Fibroblast of skin of left quadriceps (primary cell): ENCODE data around the gene CDS2.

Source experiments
- DNase-seq, 2 experiments: peaks; one replicate each; pipeline ENCODE4 v3.0.0-alpha.2; 2013; ENCODE audit warnings: low read depth in 2 of 2

Gene CDS2

DNA sequence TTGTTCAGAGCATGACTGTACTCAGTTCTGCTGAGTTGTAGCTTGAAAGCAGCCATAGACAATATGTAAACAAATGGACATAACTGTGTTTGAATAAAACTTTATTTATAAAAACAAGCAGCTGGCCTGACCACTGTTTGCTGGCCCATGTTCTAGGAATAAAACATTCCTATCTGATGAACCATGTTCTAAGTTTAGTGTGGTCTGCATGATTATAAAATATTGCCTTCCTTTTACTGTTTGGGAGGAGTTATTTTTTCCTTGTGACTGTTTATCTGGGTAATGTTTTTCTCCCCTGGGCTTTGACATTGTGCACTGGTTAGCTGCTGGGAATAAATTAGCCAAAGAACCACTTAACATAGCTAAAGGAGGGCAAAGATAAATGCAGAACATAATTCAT is 55.1 kb downstream of the CDS2 start:
- peak; percentile 11 to 18 for DNase-seq

DNA sequence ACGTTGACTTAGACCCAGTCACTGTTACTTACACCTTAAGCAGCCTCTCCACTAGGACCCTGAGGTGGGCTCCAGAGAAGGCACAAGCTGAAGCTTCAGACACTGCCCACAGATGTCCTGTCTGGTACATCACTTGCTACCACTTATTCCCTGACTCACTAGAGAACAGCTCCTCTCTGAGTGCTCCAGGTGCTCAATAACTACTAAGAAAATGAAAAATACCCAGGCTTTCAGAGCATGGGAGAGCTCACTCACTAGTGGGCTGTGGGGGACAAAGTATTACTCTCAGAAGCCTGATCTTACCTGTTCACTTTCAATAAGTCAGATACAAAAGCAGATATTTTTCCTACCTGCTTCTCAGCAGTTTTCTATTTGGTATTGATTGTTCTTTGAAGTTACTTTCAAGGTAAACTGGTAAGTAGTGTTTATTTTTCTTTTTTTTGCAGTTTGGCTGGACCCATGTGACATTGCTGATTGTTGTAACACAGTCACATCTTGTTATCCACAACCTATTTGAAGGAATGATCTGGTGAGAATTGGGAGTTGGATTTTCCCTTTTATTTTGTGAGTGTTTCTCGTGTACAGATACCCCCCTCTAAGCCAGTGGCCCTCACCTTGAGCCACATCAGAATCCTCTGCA is 55.9 kb downstream of the CDS2 start:
- DNase-seq = no peak

DNA sequence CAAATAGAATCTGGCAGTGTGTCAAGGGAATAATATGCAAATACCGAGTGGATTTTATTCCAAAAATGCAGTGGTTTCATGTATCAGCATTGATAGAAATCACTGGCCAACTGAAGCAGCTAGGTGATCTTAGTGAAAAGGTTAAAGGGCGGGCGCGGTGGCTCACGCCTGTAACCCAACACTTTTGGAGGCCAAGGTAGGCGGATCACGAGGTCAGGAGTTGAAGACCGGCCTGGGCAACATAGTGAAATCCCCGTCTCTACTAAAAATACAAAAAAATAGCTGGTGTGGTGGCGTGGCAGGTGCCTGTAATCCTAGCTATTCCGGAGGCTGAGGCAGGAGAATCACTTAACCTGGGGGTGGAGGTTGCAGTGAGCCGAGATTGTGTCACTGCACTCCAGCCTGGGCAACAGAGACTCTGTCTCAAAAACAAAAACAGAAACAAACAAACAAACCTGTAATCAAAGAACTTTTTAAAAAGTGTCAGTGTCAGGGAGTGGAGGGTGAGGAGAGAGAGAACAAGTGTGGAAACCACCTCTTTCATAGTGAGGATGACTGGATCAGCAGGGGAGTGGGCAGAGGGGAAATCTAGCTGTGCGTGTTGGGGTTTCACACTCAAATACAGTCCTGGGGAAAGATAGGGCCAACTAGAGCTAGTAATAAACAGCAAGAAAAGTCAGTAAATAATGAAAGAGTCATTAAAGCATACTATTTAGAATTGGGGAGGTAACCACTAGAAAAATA is 57.1 kb downstream of the CDS2 start:
- no peak for DNase-seq

GRCh38 chr20:5184684-5185083 is 57.9 kb downstream of the CDS2 start:
- no peak for DNase-seq

DNA sequence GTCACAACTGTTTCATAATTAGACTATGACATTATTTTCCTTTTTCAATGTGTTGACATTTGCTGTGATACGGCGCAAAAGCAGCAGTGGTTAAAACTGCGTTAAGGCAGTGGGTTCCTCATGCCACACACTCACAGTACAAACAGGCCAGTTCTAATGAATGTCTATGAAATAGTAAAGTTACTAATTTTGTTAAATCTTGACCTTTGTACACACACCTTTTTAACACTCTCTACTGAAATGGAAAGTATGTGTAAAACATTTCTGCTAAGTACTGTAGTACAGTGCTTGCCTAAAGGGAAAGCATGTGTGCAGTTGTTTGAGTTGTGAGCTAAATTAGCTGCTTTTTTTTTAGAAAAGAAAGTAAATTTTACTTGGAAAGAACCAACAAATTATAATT is 60.3 kb downstream of the CDS2 start:
- no peak for DNase-seq

GRCh38 chr20:5188736-5189135 is 61.9 kb downstream of the CDS2 start:
- DNase-seq = no peak

DNA sequence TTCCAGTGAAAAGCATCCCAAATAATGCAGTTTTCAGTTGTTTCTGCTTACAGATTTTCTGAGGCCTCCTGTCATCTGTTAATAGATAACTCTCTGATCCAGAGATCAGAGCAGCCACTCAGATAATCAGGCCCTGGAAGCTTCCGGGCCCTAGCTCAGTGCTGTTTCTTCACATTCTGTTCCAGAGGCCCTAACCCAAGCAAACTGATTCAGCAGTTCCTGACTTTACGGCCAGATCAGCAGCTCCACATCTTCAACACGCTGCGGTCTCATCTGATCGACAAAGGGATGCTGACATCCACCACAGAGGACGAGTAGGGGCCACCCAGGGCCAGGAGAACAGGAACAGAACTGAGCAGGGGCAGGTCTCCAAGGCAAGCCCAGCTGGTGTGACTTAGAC is 63.1 kb downstream of the CDS2 start:
- DNase-seq = no peak

DNA sequence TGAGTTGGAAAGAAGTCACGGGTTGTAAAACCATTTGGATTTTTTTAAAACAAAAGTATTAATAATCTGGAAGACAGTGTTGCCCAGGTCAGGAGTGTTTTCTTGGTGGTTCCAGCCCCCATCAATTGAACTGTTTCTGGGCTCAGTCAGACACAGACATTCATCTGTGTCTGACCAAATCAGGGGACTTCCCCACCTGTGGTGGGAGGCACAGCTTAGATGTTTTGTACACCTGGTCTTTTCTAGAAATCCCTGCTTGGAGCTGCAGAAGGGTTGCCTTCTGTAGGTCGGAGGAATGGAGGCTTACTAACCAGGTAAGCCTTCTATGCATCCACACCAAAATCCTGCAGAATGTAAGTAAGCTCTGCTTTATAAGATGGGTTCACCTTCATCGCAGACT is 63.6 kb downstream of the CDS2 start:
- DNase-seq = no peak

DNA sequence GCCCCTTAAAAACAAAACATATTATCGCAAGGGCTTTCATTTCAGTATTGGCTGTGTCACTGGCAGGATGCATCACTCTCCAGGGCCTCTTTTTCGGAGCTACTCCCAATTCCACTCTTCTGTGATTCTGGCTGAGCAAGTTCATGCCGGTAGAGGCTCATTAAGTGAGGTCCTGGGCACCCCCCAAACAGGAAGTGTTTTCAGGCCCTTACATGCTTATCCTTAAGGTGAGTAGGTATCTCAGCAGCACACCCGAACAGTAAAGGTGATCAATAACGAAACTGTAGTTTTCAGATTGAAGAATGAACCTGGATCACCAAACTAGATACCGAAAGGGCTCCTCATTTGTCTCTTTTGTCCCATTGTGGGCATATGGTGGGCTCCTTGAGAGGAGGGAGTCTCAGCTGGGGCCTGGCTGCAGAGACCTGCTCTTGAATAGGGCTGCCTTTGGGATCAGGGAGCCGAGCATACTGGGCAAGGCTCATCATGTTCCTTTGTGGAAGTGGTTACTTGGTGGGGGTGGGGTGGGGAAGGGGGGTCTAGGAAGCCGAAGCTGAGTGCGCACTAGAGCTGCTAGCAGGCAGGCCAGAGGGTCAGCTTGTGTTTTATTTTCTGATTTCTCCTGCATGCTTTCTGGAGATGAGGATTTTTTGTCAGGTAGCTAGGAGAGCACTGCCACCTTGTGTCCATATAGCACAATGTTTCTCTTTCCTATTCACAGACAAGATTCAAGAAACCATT is 65.2 kb downstream of the CDS2 start:
- DNase-seq = peak in 1 of 2 experiments; percentile 46

DNA sequence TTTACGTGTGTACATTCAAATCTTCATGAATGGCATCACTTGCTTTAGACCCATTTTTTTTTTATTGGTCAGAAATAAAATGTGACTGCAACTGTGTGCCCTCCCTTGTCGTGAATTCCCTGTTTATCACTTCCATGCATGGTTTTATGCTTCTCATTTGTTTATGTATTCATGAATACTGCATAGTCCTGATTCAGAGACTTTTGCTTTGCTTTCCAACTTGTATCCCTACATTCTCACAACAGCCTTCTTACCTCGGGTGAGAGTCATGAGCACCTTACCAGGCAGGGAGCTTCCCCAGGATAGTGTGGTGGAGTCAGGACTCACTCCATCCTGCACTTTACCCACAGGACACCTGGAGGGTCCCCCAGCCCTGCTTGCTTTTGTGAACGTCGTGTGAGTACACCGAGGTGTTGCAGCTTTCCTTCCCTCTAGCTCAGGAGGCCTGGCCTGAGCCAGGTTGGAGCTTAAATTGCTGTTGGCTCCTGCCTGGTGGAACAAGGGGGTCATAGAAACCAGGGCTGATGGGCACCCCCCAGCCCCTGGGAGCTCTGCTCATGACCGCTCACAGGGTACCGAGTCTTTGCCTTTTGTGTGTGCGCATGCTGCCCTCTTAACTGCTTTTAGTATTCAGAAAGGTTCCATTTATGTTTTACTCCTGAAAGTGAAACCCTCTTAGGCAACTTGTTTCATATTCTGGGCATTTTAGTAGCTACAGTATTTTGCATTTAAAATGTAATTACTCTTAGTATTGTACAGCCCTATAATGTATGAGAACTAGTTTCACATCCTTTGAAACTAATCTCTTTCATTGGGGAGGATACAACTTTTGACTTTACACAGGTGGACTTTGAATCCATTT is 66.0 kb downstream of the CDS2 start:
- DNase-seq = no peak

DNA sequence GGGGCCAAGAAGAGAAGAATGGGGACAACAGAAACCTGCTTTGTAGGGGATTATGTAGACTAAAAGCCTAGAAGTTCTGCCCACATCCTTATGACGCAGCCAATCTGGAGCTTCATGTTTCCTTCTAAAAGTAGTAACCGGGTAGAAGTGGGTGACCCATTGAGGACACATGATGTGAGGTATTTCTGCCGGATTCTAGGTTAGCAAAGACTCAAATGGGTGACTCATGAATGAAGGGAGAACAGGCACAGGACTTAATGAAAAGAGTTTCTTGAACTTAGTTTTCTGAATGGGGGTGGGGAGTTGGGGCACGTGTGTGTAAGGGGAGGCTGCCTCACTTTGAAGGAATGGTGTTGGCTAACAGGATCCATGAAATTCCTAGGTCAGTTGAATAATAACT is 68.8 kb downstream of the CDS2 start:
- no peak for DNase-seq

DNA sequence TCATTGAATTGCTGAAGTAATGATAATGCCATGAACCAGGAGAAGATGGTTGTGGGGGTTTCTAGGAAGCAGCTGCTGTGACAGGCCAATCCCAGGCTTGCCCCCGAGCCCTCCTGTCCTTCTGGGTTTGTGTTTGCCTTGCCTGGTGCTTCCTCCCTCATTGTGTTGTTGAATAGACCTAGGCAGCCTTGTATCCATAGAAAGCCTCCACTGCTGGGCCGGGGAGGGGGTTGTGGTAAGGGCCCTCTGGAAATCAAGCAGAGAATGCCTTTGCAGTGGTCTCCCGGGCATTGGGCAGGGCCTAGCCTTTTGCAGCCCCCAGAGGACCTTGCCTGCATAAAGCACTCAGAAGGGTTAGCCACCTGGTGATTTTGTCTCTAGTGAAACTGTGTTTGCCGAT is 69.3 kb downstream of the CDS2 start:
- no peak for DNase-seq

DNA sequence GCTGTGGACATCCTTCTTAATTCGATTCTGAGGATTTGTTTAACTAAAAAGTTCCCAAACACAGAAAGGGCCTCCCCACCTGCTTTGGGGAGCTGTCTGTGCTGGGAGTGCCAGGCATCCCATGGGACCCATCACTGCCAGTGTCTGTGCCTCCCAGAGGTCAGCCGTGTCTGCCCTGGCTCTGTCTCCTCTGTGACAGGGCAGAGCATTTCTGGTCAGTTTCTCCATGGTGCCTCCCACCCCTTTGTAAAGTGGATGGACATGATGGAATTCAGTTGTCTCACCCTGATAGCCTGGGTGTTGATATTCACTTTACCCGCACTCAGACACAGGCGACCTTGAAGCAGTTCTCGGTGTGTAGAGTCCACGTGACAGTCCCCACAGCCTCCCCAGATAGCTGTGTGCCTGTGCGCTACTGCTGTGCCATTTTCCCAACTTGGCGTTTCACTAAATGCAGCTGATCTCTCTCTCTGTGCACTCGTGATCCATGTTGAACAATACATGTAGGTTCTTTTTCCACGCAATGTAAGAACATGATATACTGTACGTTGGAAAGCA is 70.5 kb downstream of the CDS2 start:
- no peak for DNase-seq

DNA sequence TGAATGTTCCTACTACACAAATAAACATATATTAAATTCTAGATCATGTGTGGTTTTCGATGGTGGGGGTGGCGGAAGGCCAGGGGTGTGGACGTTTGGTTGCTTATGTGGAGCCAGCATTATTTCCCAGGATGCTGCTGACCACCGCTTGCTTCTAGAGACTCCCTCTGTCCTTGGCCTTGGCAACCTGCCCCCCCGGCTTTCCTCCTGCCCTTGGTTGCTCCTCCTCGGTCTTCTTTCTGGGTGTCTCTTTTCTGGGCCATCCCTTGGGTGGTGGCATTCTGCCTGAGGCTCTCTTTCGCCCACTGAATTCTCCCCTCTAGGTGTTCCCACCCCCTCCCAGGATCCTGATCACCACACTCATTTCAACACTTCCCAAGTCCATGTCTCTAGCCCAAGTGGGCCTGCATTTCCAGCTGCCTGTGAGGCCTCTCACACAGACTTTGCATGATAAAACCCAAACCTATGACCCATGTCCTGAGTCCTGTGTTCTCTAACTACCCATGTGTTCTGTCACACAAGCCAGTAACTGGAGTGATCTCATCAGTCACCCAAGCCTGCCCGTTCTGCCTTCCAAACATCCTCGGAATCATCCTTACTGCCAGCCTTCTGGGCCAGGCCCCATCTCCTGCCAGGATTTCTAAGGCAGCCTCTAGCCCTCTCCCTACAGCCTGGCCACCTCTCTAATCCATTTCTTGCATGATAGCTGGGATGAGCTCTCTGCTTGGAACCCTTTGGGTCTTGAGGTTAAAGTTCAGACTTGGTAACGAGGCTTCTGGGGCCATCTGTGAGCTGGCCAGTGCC is 71.2 kb downstream of the CDS2 start:
- no peak for DNase-seq

- no peak for DNase-seq
These were observed 71.8 kb downstream of the CDS2 start for GRCh38 chr20:5198651-5198924.

- no peak for DNase-seq
These were observed 76.6 kb downstream of the CDS2 start for GRCh38 chr20:5203380-5203779.

GRCh38 chr20:5205348-5206210 is 78.8 kb downstream of the CDS2 start:
- DNase-seq = peak; percentile 37 to 39

DNA sequence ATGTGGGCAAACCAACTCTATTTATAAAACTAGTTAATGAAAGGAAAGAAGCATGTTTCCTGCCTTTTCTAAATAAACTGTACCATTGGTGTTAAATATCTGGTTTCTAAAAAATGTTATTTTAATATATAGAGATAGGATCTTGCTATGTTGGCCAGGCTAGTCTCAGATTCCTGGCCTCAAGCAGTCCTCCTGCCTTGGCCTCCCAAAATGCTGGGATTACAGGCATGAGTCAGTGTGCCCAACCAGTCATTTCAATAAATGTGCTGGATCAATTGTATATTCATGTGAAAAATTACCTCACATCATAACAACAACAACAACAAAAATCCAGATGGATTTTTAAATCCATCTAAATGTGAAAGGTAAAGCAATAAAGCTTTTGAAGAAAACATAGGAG is 80.3 kb downstream of the CDS2 start:
- no peak for DNase-seq

GRCh38 chr20:5211803-5212714 is 85.3 kb downstream of the CDS2 start:
- DNase-seq = no peak
